HG03045 (cell line): ENCODE data around the gene SKI.

Source experiments
- ATAC-seq: cut with Tn5 transposase; IDR thresholded peaks from one replicate; pipeline ENCODE4 v1.9.1; 2021; ENCODE audit warnings: mild to moderate bottlenecking, moderate library complexity; ENCODE audit not compliant: unreplicated experiment

Gene SKI

GRCh38 chr1:2209400-2210083 is 18.6 kb upstream of the SKI start:
- no peak for ATAC-seq

GRCh38 chr1:2210084-2210653 is 17.9 kb upstream of the SKI start:
- ATAC-seq: no peak

- ATAC-seq: no peak
Measured at GRCh38 chr1:2210786-2211185, 17.3 kb upstream of the SKI start.

GRCh38 chr1:2212274-2212531 is 15.9 kb upstream of the SKI start:
- no peak for ATAC-seq

GRCh38 chr1:2212532-2213491 is 15.3 kb upstream of the SKI start:
- ATAC-seq: no peak

- ATAC-seq: no peak
Measured at GRCh38 chr1:2213576-2214505, 14.3 kb upstream of the SKI start.

GRCh38 chr1:2214541-2215241 is 13.4 kb upstream of the SKI start:
- ATAC-seq: no peak

GRCh38 chr1:2215329-2215728 is 12.8 kb upstream of the SKI start:
- no peak for ATAC-seq

GRCh38 chr1:2215909-2216766 is 12.0 kb upstream of the SKI start:
- ATAC-seq: no peak

GRCh38 chr1:2216767-2217058 is 11.4 kb upstream of the SKI start:
- ATAC-seq: no peak

GRCh38 chr1:2221271-2221670 is 6.8 kb upstream of the SKI start:
- ATAC-seq: no peak

- no peak for ATAC-seq
Measured at GRCh38 chr1:2224170-2224584, 3.9 kb upstream of the SKI start.

- no peak for ATAC-seq
Measured at GRCh38 chr1:2224631-2225428, 3.3 kb upstream of the SKI start.

GRCh38 chr1:2226525-2227345 is 1.4 kb upstream of the SKI start:
- no peak for ATAC-seq

- peak; percentile 87 for ATAC-seq
Measured at GRCh38 chr1:2227346-2228156, 568 bp upstream of the SKI start.

GRCh38 chr1:2228694-2229036 is 546 bp downstream of the SKI start:
- no peak for ATAC-seq
